Testis (tissue), 2 donors: ENCODE results near the gene C6orf15.

Source experiments
- POLR2A ChIP-seq: fragments of 450-650 bp; IDR thresholded peaks from one replicate; pipeline ENCODE4 v1.6.1; 2017; ENCODE audit warnings: antibody characterized with exemption, mild to moderate bottlenecking, moderate library complexity
- TF ChIP-seq, protein P1 (sequence below), 3 experiments: fragments of 450-650 bp in 2 of 3; fragments of 200-600 bp in 1 of 3; sonication (generic) in 1 of 3; IDR thresholded peaks; one replicate each; pipeline ENCODE4 v1.5.1; 2016 to 2019; ENCODE audit warnings: antibody characterized with exemption in 3 of 3, mild to moderate bottlenecking in 2 of 3, moderate library complexity in 1 of 3

- TF ChIP-seq, protein P1, sequence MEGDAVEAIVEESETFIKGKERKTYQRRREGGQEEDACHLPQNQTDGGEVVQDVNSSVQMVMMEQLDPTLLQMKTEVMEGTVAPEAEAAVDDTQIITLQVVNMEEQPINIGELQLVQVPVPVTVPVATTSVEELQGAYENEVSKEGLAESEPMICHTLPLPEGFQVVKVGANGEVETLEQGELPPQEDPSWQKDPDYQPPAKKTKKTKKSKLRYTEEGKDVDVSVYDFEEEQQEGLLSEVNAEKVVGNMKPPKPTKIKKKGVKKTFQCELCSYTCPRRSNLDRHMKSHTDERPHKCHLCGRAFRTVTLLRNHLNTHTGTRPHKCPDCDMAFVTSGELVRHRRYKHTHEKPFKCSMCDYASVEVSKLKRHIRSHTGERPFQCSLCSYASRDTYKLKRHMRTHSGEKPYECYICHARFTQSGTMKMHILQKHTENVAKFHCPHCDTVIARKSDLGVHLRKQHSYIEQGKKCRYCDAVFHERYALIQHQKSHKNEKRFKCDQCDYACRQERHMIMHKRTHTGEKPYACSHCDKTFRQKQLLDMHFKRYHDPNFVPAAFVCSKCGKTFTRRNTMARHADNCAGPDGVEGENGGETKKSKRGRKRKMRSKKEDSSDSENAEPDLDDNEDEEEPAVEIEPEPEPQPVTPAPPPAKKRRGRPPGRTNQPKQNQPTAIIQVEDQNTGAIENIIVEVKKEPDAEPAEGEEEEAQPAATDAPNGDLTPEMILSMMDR (IDR thresholded peaks at IDR 0.05) = no peak
- TF ChIP-seq POLR2A = no peak
These were observed 18.4 kb upstream of the C6orf15 start for GRCh38 chr6:31130751-31131150.
